ENCODE measurements around the gene GPRASP1.
A peak's percentile ranks its signal among the peaks of the same experiment; 100 is the strongest.

Gene GPRASP1, protein sequence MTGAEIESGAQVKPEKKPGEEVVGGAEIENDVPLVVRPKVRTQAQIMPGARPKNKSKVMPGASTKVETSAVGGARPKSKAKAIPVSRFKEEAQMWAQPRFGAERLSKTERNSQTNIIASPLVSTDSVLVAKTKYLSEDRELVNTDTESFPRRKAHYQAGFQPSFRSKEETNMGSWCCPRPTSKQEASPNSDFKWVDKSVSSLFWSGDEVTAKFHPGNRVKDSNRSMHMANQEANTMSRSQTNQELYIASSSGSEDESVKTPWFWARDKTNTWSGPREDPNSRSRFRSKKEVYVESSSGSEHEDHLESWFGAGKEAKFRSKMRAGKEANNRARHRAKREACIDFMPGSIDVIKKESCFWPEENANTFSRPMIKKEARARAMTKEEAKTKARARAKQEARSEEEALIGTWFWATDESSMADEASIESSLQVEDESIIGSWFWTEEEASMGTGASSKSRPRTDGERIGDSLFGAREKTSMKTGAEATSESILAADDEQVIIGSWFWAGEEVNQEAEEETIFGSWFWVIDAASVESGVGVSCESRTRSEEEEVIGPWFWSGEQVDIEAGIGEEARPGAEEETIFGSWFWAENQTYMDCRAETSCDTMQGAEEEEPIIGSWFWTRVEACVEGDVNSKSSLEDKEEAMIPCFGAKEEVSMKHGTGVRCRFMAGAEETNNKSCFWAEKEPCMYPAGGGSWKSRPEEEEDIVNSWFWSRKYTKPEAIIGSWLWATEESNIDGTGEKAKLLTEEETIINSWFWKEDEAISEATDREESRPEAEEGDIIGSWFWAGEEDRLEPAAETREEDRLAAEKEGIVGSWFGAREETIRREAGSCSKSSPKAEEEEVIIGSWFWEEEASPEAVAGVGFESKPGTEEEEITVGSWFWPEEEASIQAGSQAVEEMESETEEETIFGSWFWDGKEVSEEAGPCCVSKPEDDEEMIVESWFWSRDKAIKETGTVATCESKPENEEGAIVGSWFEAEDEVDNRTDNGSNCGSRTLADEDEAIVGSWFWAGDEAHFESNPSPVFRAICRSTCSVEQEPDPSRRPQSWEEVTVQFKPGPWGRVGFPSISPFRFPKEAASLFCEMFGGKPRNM (N-terminal part only)

DNA sequence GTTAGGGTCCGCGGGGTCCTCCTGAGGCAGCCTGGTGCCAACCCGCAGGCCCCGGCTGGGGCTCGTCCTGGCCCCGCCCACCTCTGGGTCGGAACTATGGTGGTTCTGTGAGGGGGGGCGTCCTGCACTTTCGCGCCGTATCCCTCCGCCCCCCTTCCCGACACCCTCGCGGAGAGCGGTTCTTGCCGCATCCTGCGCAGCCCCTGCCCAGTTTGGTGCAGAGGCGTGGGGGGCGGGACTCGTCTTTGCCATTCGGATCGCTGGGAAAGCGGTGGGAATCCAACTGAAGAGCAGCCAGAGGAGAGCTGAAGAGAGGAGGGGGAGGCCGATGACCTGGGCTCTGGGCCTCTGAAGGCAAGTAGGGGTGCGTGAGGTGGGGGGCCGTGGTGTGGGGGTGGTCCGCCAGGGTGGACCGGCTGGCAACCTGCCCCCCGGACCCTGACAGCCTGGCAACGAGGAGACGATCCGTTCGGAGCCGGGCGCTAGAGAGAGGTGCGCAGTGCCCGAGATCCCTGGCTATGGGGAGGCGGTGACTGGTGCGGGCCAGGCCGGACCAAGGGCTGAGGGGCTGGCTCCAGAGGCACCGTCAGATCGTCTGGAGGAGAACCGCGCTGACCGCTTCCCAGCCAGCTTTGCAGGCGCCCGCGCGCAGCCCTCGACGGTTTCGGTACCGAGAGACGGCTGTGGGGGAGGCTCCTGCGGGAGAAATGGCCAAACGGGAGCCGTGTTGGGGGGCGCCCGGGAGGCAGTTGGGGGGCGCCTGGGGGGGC lies at the start of gene GPRASP1:
GPRASP1 (plus strand) TSS at position 242 of the 770 bp plus-strand sequence. CDS start 2,431 bp downstream, outside the sequence.
- H3K36me3 ChIP-seq (ENCODE audit: insufficient read depth, low read length) = peaks cover 5% of the 10 kb centered on the region; the same call in 1 of the 2 replicates
- no peak for TF ChIP-seq EZH2 (IDR thresholded peaks at IDR 0.05; ENCODE audit: borderline replicate concordance, low read depth, low read length, severe bottlenecking)
- TF ChIP-seq, protein P1, sequence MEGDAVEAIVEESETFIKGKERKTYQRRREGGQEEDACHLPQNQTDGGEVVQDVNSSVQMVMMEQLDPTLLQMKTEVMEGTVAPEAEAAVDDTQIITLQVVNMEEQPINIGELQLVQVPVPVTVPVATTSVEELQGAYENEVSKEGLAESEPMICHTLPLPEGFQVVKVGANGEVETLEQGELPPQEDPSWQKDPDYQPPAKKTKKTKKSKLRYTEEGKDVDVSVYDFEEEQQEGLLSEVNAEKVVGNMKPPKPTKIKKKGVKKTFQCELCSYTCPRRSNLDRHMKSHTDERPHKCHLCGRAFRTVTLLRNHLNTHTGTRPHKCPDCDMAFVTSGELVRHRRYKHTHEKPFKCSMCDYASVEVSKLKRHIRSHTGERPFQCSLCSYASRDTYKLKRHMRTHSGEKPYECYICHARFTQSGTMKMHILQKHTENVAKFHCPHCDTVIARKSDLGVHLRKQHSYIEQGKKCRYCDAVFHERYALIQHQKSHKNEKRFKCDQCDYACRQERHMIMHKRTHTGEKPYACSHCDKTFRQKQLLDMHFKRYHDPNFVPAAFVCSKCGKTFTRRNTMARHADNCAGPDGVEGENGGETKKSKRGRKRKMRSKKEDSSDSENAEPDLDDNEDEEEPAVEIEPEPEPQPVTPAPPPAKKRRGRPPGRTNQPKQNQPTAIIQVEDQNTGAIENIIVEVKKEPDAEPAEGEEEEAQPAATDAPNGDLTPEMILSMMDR (IDR thresholded peaks at IDR 0.05; ENCODE audit: borderline replicate concordance, extremely low read depth, low read length, poor library complexity, severe bottlenecking) = no peak
- no peaks in the 10 kb centered on the region for H3K79me2 ChIP-seq (ENCODE audit: insufficient read depth, low read length)
- no peaks in the 10 kb centered on the region for H4K20me1 ChIP-seq (ENCODE audit: insufficient read depth, low read length)
- no peaks in the 10 kb centered on the region for H3K9me3 ChIP-seq (ENCODE audit: insufficient read depth, low read length, severe bottlenecking)
- no peak within 1 kb of the TSS for H2AFZ ChIP-seq (ENCODE audit: low read depth, low read length)
- H3K4me3 ChIP-seq (ENCODE audit: low read depth in 1 of 2, low read length in 2 of 2) = no peak within 1 kb of the TSS
- H3K27me3 ChIP-seq (ENCODE audit: insufficient read depth, low read length, poor library complexity) = no peaks in the 10 kb centered on the region
- no peak within 1 kb of the TSS for H3K4me2 ChIP-seq (ENCODE audit: insufficient read depth, low read length)
- no peaks in the 10 kb centered on the region for H3K4me1 ChIP-seq (ENCODE audit: insufficient read depth, low read length)
- ATAC-seq (ENCODE audit: insufficient read depth, low read depth) (no peak), DNase-seq (no peak)
- no peak within 1 kb of the TSS for H3K27ac ChIP-seq (ENCODE audit: low read length)
- no peak within 1 kb of the TSS for H3K9ac ChIP-seq (ENCODE audit: low read depth, low read length)

DNA sequence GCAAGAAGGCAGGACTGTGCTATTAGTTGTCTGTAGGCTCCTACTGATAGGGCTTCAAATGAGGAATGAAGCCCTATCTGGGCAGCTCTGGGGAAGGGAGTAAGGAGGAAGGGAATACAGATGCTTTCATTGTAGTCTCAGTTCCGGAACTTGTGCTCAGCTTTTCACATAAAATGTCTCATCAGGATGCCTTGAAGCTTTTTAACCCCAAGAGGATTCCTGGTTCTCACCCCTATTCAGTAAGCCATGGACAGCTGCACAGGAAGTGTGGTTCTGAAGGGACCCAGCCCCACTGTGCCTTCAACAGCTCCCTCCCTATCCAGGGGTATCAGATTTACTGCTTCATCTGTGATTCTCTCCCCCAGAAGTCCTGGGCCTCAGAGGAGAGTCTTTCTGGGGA lies 47.0 kb upstream of the GPRASP1 start:
- no peak for TF ChIP-seq EZH2 (IDR thresholded peaks at IDR 0.05; ENCODE audit: borderline replicate concordance, low read depth, low read length, severe bottlenecking)
- TF ChIP-seq, protein P1 (IDR thresholded peaks at IDR 0.05; ENCODE audit: borderline replicate concordance, extremely low read depth, low read length, poor library complexity, severe bottlenecking) = no peak
- H3K4me3 ChIP-seq (ENCODE audit: low read depth in 1 of 2, low read length in 2 of 2) = no peak overlapping the region
- peak; percentile 34 for DNase-seq

DNA sequence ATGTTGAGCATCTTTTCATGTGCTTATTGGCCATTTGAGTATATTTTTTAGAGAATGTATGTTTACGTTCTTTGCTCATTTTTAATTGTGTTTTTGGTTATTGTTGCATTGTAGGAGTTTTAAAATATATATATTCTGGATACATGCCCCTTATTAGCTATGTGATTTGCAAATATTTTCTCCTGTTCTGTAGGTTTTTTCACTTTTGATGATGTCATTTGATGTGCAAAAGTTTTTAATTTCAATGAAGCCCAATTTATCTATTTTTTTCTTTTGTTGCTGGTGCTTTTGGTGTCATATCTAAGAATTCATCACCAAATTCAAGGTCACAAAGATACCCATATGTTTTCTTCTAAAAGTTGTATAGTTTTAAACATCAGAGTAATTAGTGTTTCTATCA lies 45.2 kb upstream of the GPRASP1 start:
- H3K4me3 ChIP-seq (ENCODE audit: low read depth in 1 of 2, low read length in 2 of 2) = no peak overlapping the region
- no peaks in the 10 kb centered on the region for H3K9me3 ChIP-seq (ENCODE audit: insufficient read depth, low read length, severe bottlenecking)
- peaks cover 26% of the 10 kb centered on the region for H3K36me3 ChIP-seq (ENCODE audit: insufficient read depth, low read length)
- ATAC-seq (ENCODE audit: insufficient read depth, low read depth) (no peak), DNase-seq (no peak)
- no peaks in the 10 kb centered on the region for H3K27me3 ChIP-seq (ENCODE audit: insufficient read depth, low read length, poor library complexity)
- H3K79me2 ChIP-seq (ENCODE audit: insufficient read depth, low read length) = peaks cover 13% of the 10 kb centered on the region; the same call in 1 of the 2 replicates
- no peaks in the 10 kb centered on the region for H4K20me1 ChIP-seq (ENCODE audit: insufficient read depth, low read length)
- peaks cover 27% of the 10 kb centered on the region for H3K4me1 ChIP-seq (ENCODE audit: insufficient read depth, low read length)
- H2AFZ ChIP-seq (ENCODE audit: low read depth, low read length) = no peak overlapping the region
- H3K4me2 ChIP-seq (ENCODE audit: insufficient read depth, low read length) = no peak overlapping the region
- H3K9ac ChIP-seq (ENCODE audit: low read depth, low read length) = no peak overlapping the region
- no peak overlapping the region for H3K27ac ChIP-seq (ENCODE audit: low read length)
- TF ChIP-seq, protein P1 (IDR thresholded peaks at IDR 0.05; ENCODE audit: borderline replicate concordance, extremely low read depth, low read length, poor library complexity, severe bottlenecking) = no peak
- no peak for TF ChIP-seq EZH2 (IDR thresholded peaks at IDR 0.05; ENCODE audit: borderline replicate concordance, low read depth, low read length, severe bottlenecking)

More for the DNA sequence above, 47.0 kb upstream of the GPRASP1 start:
- H4K20me1 ChIP-seq (ENCODE audit: insufficient read depth, low read length) = no peaks in the 10 kb centered on the region
- H3K4me2 ChIP-seq (ENCODE audit: insufficient read depth, low read length) = no peak overlapping the region
- peaks cover 22% of the 10 kb centered on the region for H3K36me3 ChIP-seq (ENCODE audit: insufficient read depth, low read length)
- peaks cover 25% of the 10 kb centered on the region for H3K79me2 ChIP-seq (ENCODE audit: insufficient read depth, low read length)
- peaks cover 39% of the 10 kb centered on the region for H3K4me1 ChIP-seq (ENCODE audit: insufficient read depth, low read length)
- H3K9ac ChIP-seq (ENCODE audit: low read depth, low read length) = no peak overlapping the region
- ATAC-seq (ENCODE audit: insufficient read depth, low read depth) = peak; percentile 72
- no peaks in the 10 kb centered on the region for H3K9me3 ChIP-seq (ENCODE audit: insufficient read depth, low read length, severe bottlenecking)
- no peaks in the 10 kb centered on the region for H3K27me3 ChIP-seq (ENCODE audit: insufficient read depth, low read length, poor library complexity)
- H3K27ac ChIP-seq (ENCODE audit: low read length) = peak overlapping the region; percentile 44; the same call in 1 of the 2 replicates
- no peak overlapping the region for H2AFZ ChIP-seq (ENCODE audit: low read depth, low read length)
